ENCODE data around the gene FLRT1.

Gene FLRT1

GRCh38 chr11:64007160-64007628, 28.5 kb upstream of the FLRT1 start:
- DNase-seq, result no peak

- no peak for DNase-seq
Measured at GRCh38 chr11:64007629-64008282, 28.0 kb upstream of the FLRT1 start.

- DNase-seq, result no peak
Measured at GRCh38 chr11:64008283-64008913, 27.3 kb upstream of the FLRT1 start.

- DNase-seq, result no peak
Measured at GRCh38 chr11:64008914-64009633, 26.7 kb upstream of the FLRT1 start.

GRCh38 chr11:64009710-64010109, 26.0 kb upstream of the FLRT1 start:
- DNase-seq, result no peak

- DNase-seq, result no peak
Measured at GRCh38 chr11:64010783-64011182, 24.9 kb upstream of the FLRT1 start.

- DNase-seq, result no peak
Measured at GRCh38 chr11:64011371-64011770, 24.4 kb upstream of the FLRT1 start.

- no peak for DNase-seq
Measured at GRCh38 chr11:64013141-64013896, 22.4 kb upstream of the FLRT1 start.

- no peak for DNase-seq
Measured at GRCh38 chr11:64014356-64014755, 21.4 kb upstream of the FLRT1 start.

GRCh38 chr11:64015510-64015909, 20.2 kb upstream of the FLRT1 start:
- DNase-seq, result no peak

GRCh38 chr11:64015935-64016845, 19.5 kb upstream of the FLRT1 start:
- peak; percentile 45 for DNase-seq

- no peak for DNase-seq
Measured at GRCh38 chr11:64017945-64018224, 17.8 kb upstream of the FLRT1 start.

GRCh38 chr11:64018310-64018709, 17.4 kb upstream of the FLRT1 start:
- no peak for DNase-seq

- DNase-seq, result no peak
Measured at GRCh38 chr11:64019106-64020037, 16.4 kb upstream of the FLRT1 start.

GRCh38 chr11:64020976-64021756, 14.6 kb upstream of the FLRT1 start:
- no peak for DNase-seq

GRCh38 chr11:64021757-64022093, 14.0 kb upstream of the FLRT1 start:
- no peak for DNase-seq

GRCh38 chr11:64022125-64022784, 13.5 kb upstream of the FLRT1 start:
- no peak for DNase-seq

GRCh38 chr11:64023712-64024710, 11.7 kb upstream of the FLRT1 start:
- DNase-seq, result no peak

GRCh38 chr11:64025205-64025604, 10.5 kb upstream of the FLRT1 start:
- no peak for DNase-seq

Measured in NCI-H1105 (cell line).